ENCODE results near the gene ACVRL1.

GRCh38 chr12:51873251-51873994 lies 33.9 kb upstream of the ACVRL1 start:
- TF ChIP-seq CTCF (conservative IDR thresholded peaks at IDR 0.05), result no peak
- no peak for TF ChIP-seq EZH2 (IDR thresholded peaks at IDR 0.05; ENCODE audit: low read depth)

Data from PC-9 (cell line).